GM20431 (cell line): ENCODE data around the gene SPATA2.

ENCODE experiments used
- in situ Hi-C: fragments of 300-500 bp; cut with MseI, MboI; formaldehyde crosslinking; loops from one replicate; pipeline ENCODE4 v1.15.0; 2020; ENCODE audit warnings: low sequenced_read_pairs; ENCODE audit not compliant: unreplicated experiment

Gene SPATA2

DNA sequence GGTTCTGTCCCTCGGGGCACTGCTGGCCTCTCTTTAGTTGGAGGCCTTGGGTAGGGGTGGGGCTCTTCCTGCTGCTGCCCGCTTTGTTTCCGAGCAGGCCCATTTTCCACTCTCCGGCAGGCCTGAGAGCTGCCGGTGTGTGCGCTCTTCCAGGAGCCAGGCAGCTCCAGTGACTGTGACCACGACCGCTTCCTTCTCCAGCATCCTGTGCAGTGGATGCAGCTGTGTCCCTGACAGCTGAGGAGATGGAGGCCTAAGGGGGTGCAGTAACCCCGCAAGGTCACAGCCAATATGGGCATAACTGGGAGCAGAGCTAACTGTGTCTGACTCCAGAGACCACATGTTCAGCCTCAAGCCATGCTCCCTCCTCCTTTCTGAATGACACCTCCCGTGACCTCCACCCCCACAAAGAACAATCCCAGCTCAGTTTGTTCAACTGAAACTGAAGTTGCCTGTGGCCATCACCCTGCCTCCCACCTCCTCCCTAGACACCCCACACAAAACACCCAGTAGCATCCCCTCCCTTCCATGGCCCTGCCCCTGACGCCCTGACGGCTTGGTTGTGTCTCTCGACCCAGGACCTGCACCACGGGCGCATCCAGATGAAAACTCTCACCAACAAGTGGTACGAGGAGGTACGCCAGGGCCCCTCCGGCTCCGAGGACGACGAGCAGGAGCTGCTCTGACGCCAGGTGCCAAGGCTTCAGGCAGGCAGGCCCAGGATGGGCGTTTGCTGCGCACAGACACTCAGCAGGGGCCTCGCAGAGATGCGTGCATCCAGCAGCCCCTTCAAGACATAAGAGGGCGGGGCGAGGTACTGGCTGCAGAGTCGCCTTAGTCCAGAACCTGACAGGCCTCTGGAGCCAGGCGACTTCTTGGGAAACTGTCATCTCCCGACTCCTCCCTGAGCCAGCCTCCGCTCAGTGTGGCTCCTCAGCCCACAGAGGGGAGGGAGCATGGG, 27.8 kb downstream of the SPATA2 start:
- in situ Hi-C loops: no loop called here

DNA sequence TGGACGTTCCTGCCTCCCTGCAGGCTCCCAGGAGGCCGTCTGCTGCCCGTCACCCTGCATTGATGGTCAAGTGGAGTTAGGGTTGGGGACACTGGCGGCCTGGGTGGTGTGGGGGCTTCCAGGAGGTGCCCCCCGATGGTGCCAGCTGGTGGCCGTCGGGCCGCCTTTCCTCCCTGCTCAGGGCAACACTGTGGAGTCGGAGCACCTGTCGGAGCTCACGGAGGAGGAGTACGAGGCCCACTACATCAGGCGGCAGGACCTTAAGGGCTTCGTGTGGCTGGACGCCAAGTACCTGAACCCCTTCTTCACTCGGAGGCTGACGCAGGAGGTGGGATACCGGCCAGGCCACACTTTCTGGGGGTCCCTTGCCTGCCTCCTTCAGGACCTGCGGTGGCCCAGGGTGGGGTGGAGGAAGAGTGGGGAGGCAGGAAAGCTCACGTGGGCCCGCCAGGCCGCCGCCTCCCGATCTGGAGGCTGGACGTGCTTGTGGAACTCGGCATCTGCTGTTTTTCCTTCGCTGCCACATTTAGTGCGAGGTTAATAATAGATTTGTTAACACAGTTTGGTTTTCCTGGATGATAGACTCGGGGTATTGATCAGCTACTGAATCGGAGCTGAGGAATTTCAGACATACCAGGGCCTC, 28.6 kb downstream of the SPATA2 start:
- in situ Hi-C loops: no loop called here

DNA sequence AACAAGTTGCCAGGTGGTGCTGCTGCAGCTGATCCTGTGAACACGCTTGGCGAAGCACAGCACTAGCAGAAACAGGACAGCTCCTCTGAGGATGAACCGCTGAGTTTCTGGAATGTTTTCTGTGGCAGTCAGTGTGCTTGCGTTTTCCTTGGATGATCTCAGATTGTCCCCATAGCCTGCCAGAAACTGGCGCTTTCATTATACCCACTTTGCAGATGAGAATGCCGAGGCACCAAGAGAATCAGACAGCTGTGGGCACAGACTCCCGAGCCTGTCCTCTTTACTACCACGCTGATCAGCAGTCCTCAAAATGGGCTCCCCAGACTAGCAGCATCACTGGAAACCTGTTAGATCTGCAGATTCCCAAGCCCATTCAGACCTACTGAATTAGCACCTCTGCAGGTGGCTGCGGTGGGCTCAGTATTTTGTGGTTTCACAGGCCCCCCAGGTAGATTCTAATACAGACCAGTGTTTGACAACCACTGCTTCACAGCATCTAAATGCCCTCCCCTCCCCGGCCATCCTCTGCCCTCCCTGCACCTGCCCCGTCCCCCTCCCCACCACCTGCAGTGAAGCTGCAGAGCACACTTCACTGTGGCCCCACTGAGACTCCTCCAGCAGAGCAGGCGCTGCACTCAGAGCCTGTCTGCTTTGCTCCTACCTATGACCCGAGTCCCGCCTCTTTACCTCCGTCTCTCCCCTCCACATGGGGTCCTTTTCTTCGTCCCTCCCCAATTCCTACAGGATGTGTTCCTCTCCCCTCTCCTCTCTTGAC, 29.6 kb downstream of the SPATA2 start:
- in situ Hi-C loops: no loop called here

DNA sequence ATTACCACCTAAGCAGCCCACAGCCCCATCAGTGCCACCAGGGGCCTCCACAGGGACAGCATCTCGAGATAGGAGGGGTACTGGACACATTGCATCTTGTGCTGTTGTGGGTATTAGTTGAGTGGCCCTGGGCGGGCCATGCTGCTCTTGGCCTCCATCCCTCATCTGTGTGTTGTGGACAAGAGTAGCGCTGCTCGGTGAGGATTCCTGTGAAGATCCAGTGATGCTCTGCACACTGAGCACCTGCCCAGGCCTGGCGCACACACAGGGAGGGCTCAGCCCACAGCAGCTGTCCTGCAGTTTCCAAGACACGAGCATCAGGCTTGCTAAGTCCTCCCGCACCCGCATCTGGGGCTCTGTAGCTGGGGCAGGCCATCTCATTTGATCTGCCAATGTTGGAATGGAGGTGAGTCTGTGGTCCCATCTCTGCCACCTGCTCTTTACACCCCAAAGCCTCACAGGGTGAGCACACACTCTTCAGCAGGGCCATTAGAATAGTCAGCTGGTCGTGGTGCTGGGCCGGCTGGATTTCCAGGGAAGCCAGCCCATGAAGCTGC, 32.0 kb downstream of the SPATA2 start:
- in situ Hi-C loops: no loop called here

DNA sequence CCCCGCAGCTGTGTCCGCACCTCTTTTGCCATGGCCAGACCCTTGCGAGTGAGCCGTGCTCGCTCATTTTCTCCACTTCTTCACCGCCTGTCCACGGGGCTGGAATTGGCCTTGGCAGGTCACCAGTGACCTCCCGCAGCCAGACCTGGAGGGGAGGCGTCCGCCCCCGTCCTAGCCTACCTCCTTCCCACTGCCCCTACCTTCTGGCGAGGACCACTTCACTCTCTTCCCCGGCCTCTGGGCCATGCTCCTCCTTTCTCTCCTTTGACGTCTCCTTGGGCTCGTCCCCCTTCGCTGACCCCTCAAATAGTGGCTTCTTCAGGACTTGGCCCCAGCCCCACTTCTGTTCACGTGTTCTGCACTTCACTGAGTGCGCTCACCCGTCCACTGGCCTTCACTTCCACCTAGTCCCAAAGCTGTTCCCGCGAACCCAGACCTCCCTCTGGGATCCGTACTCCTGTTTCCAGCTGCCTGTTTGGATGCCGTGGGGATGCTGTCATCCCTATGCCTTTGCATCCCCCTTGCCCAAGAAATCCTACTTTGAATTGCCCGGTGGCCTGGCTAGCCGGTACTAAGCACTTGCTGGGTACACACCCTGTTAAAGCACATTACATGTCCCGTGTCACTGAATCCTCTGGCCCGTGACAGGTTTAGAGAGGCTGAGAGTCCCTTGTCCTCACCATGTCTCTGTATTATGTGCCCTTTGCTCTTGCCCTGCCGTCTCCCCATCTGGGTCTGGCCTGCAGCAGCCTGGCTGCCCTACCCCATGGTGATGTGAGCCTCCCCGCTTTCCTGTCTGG, 33.0 kb downstream of the SPATA2 start:
- in situ Hi-C loops: no loop called here

DNA sequence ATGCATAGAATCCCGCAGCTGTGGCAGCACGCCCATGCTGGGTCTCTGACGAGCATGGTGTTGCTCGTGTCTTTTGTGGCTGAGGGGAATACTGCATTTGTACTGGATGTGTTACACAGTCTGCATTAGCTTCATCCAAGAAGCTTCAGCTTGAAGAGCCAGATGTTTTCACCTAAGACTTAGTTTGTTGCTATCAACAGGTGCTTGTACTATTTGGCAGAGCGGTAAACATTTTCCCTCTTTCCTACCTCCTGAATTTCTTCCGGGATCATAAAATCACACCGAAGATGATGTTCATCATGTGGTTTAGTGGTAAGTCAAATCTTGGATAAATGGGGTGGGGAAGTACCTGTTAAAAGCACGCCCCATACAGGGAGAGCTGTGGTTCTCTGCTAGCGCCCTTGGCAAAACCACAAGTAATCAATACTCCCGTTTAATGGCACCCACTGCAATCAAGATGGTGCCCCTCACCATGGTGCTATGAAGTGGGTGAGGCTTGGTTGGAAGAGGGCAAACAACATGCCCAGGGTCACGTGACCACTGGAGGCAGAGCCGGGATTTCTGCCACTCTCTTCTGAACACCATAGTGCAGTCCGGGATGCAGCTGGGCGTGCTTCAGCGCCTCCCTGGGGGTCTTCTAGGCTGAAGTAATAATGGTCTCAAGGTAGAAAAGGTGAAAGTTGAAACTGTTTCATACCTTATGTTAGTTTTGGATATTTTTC, 34.4 kb downstream of the SPATA2 start:
- in situ Hi-C loops: no loop called here

DNA sequence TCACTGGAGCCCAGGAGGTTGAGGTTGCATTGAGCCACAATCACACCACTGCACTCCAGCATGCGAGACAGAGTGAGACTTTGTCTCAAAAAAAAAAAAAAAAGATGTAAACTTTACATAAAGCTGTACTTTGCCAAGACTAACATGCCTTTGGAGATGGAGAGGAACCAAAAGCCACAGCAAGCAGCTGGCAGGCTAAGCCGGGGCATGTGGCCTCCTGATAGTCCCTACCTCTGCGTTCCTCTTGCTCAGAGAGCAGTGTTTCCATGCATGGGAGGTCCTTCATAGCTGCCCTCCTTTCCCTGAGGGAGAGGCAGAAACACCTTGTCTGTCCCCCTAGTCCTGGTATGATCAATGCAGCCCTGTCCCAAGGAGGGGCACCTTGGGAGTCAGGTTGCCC, 35.2 kb downstream of the SPATA2 start:
- in situ Hi-C loops: no loop called here

DNA sequence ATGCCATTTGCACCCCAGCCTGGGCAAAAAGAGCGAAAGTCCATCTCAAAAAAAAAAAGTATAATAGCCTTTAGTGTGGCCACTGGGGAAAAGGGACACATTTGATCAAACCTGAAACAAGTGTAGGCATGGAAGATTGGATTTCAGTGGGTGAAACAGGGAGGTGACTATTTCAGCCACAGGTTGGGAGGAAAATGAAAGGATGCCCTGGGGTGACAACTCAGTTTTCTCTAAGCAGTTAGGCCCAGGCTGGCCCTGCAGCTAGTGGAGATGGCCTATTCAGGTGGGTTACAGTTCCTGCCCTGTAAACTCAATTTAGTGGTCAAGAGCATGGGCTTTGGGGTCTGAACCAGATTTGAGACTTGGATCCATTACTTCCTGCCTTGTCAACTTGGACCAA, 36.4 kb downstream of the SPATA2 start:
- in situ Hi-C loops: no loop called here

DNA sequence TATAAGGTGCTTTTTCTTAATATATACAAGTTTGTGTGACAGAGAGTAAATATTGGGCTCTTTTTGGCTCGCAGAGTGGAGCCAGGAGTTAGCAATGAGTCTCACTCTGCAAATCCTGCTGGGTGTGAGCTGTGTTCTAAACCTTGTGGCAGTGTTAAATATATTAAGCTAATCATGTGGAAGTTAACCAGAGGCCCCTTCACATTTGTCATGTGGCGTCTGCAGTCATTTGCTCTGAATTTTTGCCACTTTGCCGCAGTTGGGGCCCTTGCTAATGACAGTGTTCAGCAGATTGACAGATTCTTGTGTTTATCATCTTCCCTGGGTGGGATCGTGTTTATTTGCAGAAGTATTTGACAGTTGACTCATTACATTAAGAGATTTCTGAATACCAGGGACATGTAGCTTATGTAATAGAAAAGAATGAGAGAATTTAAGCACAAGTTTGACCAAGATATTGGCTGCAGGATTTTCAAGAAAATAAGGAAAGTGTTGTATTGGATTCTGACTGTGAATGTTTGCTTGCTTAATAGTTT, 37.9 kb downstream of the SPATA2 start:
- in situ Hi-C loops: no loop called here

DNA sequence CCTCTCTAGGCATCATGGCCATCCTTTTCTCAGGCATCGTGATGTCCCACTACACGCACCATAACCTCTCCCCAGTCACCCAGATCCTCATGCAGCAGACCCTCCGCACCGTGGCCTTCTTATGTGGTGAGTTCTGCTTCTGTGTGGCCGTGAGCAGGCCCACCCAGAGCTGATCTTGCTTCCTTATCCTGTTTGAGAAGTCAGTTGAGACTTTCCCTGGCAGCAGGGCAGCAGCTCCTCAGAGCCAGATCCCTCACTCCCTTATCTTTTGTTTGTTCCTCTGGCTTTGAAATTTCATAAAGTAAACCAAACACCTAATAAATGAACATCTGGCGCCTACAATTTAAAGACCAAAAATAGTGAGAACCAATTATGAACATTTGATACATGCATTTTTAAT, 40.6 kb downstream of the SPATA2 start:
- in situ Hi-C loops: loop anchor here (25.0 kb wide), 1 partner anchor 537 kb away; no protein-coding TSS in a partner anchor

DNA sequence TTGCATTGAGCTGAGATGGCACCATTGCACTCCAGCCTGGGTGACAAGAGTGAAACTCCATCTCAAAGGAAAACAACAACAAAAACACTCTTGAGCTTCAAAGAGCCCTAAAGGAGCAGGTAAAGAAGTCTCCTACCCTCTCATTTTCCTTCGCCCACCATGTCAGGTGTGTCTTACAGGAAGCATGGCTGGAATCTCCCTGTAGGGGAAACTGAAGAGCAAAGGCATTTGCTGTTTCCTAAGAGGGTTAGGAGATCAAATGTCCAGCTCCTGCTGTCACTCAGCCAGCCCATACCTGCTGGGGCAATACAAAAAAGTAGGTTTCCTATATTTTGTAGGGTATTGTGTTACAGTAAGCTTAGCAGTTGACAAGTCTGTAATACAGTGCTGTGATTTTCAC, 43.3 kb downstream of the SPATA2 start:
- in situ Hi-C loops: loop anchor here (25.0 kb wide), 1 partner anchor 535 kb away; no protein-coding TSS in a partner anchor

DNA sequence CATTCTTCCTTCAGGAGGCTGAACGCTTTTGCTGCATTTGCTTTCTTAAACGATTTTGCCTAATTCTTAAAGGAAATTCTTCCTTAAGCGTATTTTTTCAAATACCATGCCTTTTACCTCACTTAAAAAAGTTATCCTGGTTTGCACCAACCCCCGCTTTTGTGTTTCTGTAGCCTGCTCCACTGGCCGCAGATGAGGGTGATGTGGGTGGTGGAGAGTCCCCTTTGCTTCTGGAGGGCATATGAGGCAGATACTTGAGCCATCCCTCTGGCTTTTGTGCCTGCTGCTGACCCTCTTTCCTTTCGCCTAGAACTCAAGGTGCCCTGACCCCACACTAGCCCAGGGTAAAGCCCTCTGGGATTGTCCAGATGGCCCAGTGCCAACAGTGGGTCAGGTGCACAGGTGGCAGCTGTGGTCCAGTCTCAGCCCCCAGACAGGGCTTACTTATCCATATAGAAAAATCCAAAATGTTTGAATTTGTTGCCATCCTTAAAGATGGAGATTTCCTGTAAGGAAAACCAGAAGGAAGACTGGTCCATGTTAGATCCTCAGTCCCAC, 43.9 kb downstream of the SPATA2 start:
- in situ Hi-C loops: loop anchor here (25.0 kb wide), 1 partner anchor 534 kb away; no protein-coding TSS in a partner anchor

DNA sequence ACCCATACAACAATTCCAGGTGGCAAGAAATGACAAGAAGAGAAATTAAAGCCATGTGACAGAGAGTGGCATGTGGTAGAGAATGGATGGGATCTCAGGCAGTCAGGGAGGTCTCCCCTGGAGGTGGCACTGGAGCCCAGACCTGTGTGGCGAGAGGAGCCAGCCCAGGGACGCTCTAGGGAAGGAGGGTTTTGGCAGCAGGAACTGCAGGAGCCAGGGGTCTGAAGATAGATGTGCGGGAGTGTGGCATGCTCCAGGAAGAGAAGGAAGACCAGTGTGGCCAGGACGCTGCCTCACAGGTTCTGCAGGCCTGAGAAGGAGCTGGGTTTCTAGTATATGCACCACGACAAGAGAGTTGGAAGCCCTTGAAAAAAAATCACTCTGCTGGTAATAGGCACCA, 45.1 kb downstream of the SPATA2 start:
- in situ Hi-C loops: loop anchor here (25.0 kb wide), 1 partner anchor 533 kb away; no protein-coding TSS in a partner anchor

DNA sequence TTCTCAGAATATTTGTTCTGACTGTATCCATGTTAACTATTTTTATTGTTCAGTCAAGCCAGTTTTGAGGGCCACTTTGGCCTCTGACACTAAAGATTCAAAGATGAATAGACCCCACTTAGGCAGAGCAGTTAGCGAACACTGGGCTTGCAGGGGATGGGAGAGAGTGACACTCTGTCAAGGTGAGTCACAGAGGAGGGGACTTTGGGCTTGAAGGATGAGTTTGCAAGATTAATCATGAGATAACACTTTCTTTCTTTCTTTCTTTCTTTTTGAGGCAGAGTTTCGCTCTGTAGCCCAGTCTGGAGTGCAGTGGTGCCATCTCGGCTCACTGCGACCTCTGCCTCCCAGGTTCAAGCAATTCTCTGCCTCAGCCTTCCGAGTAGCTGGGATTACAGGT, 46.4 kb downstream of the SPATA2 start:
- in situ Hi-C loops: loop anchor here (25.0 kb wide), 1 partner anchor 532 kb away; no protein-coding TSS in a partner anchor

DNA sequence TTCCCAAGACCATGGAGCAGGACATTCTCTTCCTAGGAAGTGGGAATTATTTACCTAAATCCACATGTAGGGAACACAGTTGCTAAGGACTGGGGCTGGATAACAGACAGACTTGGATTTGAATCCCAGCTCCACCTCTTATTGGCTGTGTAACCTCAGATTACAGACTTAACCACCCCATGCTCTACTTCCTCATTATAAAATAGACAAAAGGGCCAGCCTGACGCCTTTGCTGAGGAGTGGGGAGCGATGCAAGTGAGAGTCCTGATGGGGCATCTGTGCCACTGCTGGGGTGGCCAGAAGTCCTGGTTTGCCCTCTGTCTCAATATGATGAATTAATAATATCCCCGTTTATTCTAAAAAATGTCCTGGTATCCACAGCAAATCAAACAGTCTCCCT, 46.8 kb downstream of the SPATA2 start:
- in situ Hi-C loops: loop anchor here (25.0 kb wide), 1 partner anchor 531 kb away; no protein-coding TSS in a partner anchor

DNA sequence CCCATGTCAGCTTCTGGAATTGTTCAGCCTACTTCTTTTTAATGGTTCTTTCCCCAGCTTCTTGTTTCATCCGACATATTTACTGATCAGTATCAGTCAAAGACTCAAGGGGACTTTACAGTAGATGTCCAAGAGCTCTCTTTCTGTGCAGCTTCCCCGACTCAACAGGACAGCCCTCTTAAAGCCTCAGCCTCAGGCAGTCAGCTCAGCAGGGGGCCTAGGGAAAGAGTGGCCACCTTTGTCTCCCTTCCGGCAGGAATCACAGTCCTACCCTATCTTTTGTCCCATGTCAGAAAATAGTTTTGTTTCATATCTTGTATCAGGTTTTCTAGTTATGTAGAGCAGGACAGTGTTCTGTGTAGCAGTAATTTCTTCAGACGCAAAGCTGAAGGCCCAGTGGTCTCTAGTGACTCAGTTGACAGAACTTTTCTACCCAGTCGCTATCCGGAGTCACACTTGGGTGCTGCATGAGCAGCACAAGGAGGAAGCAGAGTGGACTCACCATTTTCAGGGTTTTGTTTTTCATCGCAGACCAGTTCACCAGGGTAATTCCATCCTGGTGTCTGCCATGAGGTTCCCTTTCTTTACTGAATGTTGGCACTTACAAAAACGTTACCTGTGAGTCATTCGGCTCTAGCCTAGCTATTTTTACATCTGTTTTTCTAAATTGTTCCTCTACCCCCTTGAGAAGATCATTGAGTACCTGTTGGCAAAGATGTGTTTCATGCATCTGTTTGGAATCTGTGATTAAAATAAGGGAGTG, 47.7 kb downstream of the SPATA2 start:
- in situ Hi-C loops: loop anchor here (25.0 kb wide), 1 partner anchor 530 kb away; no protein-coding TSS in a partner anchor

DNA sequence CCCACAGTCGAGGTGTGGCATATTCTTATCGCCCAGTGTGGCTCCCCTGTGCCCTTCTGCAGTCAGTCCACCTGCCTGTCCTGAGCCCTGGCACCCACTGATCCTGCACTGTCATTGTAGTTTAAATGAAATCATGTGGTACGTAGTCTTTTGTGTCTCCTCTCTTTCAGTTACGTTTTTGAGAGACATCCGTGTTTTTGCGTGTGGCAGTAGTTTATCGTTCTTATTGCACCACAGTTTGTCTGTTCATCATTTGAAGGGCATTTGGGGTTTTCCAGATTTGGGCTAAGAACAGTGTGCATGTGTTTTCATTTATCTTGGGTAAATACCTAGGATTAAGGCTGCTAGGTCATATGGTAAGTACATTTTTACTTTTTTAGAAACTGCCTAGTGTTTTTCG, 49.3 kb downstream of the SPATA2 start:
- in situ Hi-C loops: loop anchor here (25.0 kb wide), 1 partner anchor 529 kb away; no protein-coding TSS in a partner anchor
